Lower lobe of right lung (tissue), 2 donors: ENCODE data around the gene PTER. TPM values are rescaled to one million over a fixed set of nuclear protein-coding genes. Genes with fewer than 3 reads are reported as not detected.

Experiments used
- ATAC-seq, 2 donors: fragments of 200-7000 bp; cut with Tn5 transposase; one replicate each; pipeline ENCODE4 v1.9.1; 2020 to 2022; ENCODE audit warnings: mild to moderate bottlenecking in 2 of 2, moderate library complexity in 2 of 2
- DNase-seq: peaks from one replicate; pipeline ENCODE4 v3.0.0-alpha.2; 2020
- H3K27ac ChIP-seq: fragments of 200-600 bp; one replicate; pipeline ENCODE4 v1.8.0; 2022
- H3K27me3 ChIP-seq: fragments of 200-600 bp; one replicate; pipeline ENCODE4 v1.8.0; 2022; ENCODE audit warnings: low read depth
- H3K36me3 ChIP-seq: fragments of 200-600 bp; one replicate; pipeline ENCODE4 v1.8.0; 2022; ENCODE audit warnings: mild to moderate bottlenecking
- H3K4me1 ChIP-seq: fragments of 200-600 bp; one replicate; pipeline ENCODE4 v1.8.0; 2022
- H3K4me3 ChIP-seq: fragments of 200-600 bp; one replicate; pipeline ENCODE4 v1.8.0; 2022; ENCODE audit warnings: mild to moderate bottlenecking
- H3K9me3 ChIP-seq: fragments of 200-600 bp; one replicate; pipeline ENCODE4 v1.8.0; 2022
- CTCF ChIP-seq: fragments of 200-600 bp; IDR thresholded peaks from one replicate; pipeline ENCODE4 v1.8.0; 2022; ENCODE audit warnings: antibody characterized with exemption, mild to moderate bottlenecking
- intact Hi-C: fragments of 100-400 bp; cut with DNase I; formaldehyde crosslinking; loops from one replicate; pipeline ENCODE4 v1.11.0; 2022
- total RNA-seq: library from RNA; stranded (reverse); fragmentation: NEBNext Ultra II Directional; extraction: Animal tissue kit (Norgen Biotek cat#: 25700); gene quantifications from one replicate; pipeline ENCODE4 v1.2.1, GENCODE V29; 2021
- donor health status: DM: no; HTN: yes; CAD: no; lungs with severe emphysema.

Gene PTER
- total RNA-seq, 1 donor from 2014 or later = 20.3 TPM

GRCh38 chr10:16490511-16490910 lies 53.7 kb downstream of the PTER start:
- intact Hi-C loops = no loop called here
- ATAC-seq (no peak), DNase-seq (no peak)
- Histone ChIP-seq H3K9me3 (no peaks in the 10 kb centered on the region), H3K27me3 (no peaks in the 10 kb centered on the region), H3K36me3 (peaks cover 25% of the 10 kb centered on the region), H3K27ac (no peak overlapping the region), H3K4me1 (no peaks in the 10 kb centered on the region), H3K4me3 (no peak overlapping the region)
- no peak for TF ChIP-seq CTCF

GRCh38 chr10:16491933-16492332 lies 55.1 kb downstream of the PTER start:
- TF ChIP-seq CTCF = no peak
- no peak overlapping the region for H3K4me3 ChIP-seq
- intact Hi-C loops = no loop called here

GRCh38 chr10:16493884-16494536 lies 57.2 kb downstream of the PTER start:
- H3K4me1 ChIP-seq = no peaks in the 10 kb centered on the region
- H3K27ac ChIP-seq = no peak overlapping the region
- no peaks in the 10 kb centered on the region for H3K9me3 ChIP-seq
- TF ChIP-seq CTCF = no peak
- H3K27me3 ChIP-seq = no peaks in the 10 kb centered on the region
- H3K4me3 ChIP-seq = no peak overlapping the region
- H3K36me3 ChIP-seq = peaks cover 5% of the 10 kb centered on the region
- ATAC-seq (no peak), DNase-seq (no peak)
- intact Hi-C loops = no loop called here

More at GRCh38 chr10:16491933-16492332, 55.1 kb downstream of the PTER start:
- no peaks in the 10 kb centered on the region for H3K27me3 ChIP-seq
- no peaks in the 10 kb centered on the region for H3K9me3 ChIP-seq
- DNase-seq (no peak), ATAC-seq (no peak)
- H3K4me1 ChIP-seq = no peaks in the 10 kb centered on the region
- H3K27ac ChIP-seq = no peak overlapping the region
- H3K36me3 ChIP-seq = peaks cover 17% of the 10 kb centered on the region

GRCh38 chr10:16497911-16498310 lies 61.1 kb downstream of the PTER start:
- Histone ChIP-seq H3K27me3 (no peaks in the 10 kb centered on the region), H3K27ac (no peak overlapping the region), H3K9me3 (no peaks in the 10 kb centered on the region), H3K36me3 (no peaks in the 10 kb centered on the region), H3K4me1 (no peaks in the 10 kb centered on the region), H3K4me3 (no peak overlapping the region)
- DNase-seq (no peak), ATAC-seq (no peak)
- no peak for TF ChIP-seq CTCF
- intact Hi-C loops = no loop called here

- Histone ChIP-seq H3K4me1 (no peaks in the 10 kb centered on the region), H3K9me3 (no peaks in the 10 kb centered on the region), H3K27me3 (no peaks in the 10 kb centered on the region), H3K36me3 (peaks cover 6% of the 10 kb centered on the region), H3K27ac (no peak overlapping the region), H3K4me3 (no peak overlapping the region)
- DNase-seq = no peak
- ATAC-seq = no peak
- intact Hi-C loops = no loop called here
- TF ChIP-seq CTCF = no peak
Observed at GRCh38 chr10:16505161-16505560, 68.4 kb downstream of the PTER start.
